Muscle layer of colon (tissue), 2 donors: ENCODE data around the gene PADI1.

Experiments used
- H3K27ac ChIP-seq: one replicate; pipeline ENCODE4 v1.7.0; 2013; ENCODE audit warnings: low read depth, mild to moderate bottlenecking, low read length, moderate library complexity
- H3K27me3 ChIP-seq, 2 donors: one replicate each; pipeline ENCODE4 v1.7.0; 2013; ENCODE audit warnings: low read length in 2 of 2, mild to moderate bottlenecking in 2 of 2; ENCODE audit not compliant: insufficient read depth in 2 of 2, control insufficient read depth in 1 of 2
- H3K36me3 ChIP-seq: one replicate; pipeline ENCODE4 v1.7.0; 2013; ENCODE audit warnings: mild to moderate bottlenecking, low read length; ENCODE audit not compliant: insufficient read depth
- H3K4me1 ChIP-seq: one replicate; pipeline ENCODE4 v1.7.0; 2013; ENCODE audit warnings: mild to moderate bottlenecking, low read length; ENCODE audit not compliant: insufficient read depth
- H3K4me3 ChIP-seq, 2 donors: one replicate each; pipeline ENCODE4 v1.7.0; 2013; ENCODE audit warnings: low read length in 2 of 2, low read depth in 1 of 2, mild to moderate bottlenecking in 1 of 2, moderate library complexity in 1 of 2
- H3K9ac ChIP-seq: one replicate; pipeline ENCODE4 v1.7.0; 2013; ENCODE audit warnings: low read length
- H3K9me3 ChIP-seq: one replicate; pipeline ENCODE4 v1.7.0; 2013; ENCODE audit warnings: mild to moderate bottlenecking, low read length
- donor health status: abdominal sarcoma.
- donor health status: Adenocarcinoma of cecum.

The PADI1 gene

GRCh38 chr1:17270891-17271765 lies 66.2 kb downstream of the PADI1 start:
- H3K9me3 ChIP-seq = no peaks in the 10 kb centered on the region
- no peak overlapping the region for H3K9ac ChIP-seq
- no peaks in the 10 kb centered on the region for H3K4me1 ChIP-seq
- no peak overlapping the region for H3K27ac ChIP-seq
- no peaks in the 10 kb centered on the region for H3K36me3 ChIP-seq
- peaks cover 0 to 6% of the 10 kb centered on the region in 2 donors for H3K27me3 ChIP-seq
- H3K4me3 ChIP-seq = no peak overlapping the region

GRCh38 chr1:17272066-17272465 lies 67.1 kb downstream of the PADI1 start:
- Histone ChIP-seq H3K36me3 (no peaks in the 10 kb centered on the region), H3K27ac (no peak overlapping the region), H3K27me3 (peaks cover 0 to 6% of the 10 kb centered on the region in 2 donors), H3K4me1 (no peaks in the 10 kb centered on the region), H3K4me3 (no peak overlapping the region), H3K9me3 (no peaks in the 10 kb centered on the region), H3K9ac (no peak overlapping the region)

GRCh38 chr1:17272646-17273045 lies 67.7 kb downstream of the PADI1 start:
- no peaks in the 10 kb centered on the region for H3K36me3 ChIP-seq
- peaks cover 0 to 6% of the 10 kb centered on the region in 2 donors for H3K27me3 ChIP-seq
- no peaks in the 10 kb centered on the region for H3K4me1 ChIP-seq
- no peak overlapping the region for H3K9ac ChIP-seq
- no peaks in the 10 kb centered on the region for H3K9me3 ChIP-seq
- no peak overlapping the region for H3K27ac ChIP-seq
- no peak overlapping the region for H3K4me3 ChIP-seq

GRCh38 chr1:17273096-17273495 lies 68.2 kb downstream of the PADI1 start:
- H3K27ac ChIP-seq = no peak overlapping the region
- peaks cover 0 to 6% of the 10 kb centered on the region in 2 donors for H3K27me3 ChIP-seq
- no peaks in the 10 kb centered on the region for H3K9me3 ChIP-seq
- H3K9ac ChIP-seq = no peak overlapping the region
- no peaks in the 10 kb centered on the region for H3K36me3 ChIP-seq
- H3K4me1 ChIP-seq = no peaks in the 10 kb centered on the region
- no peak overlapping the region for H3K4me3 ChIP-seq

- H3K36me3 ChIP-seq = no peaks in the 10 kb centered on the region
- H3K9me3 ChIP-seq = no peaks in the 10 kb centered on the region
- H3K27ac ChIP-seq = no peak overlapping the region
- no peak overlapping the region for H3K9ac ChIP-seq
- no peak overlapping the region for H3K4me3 ChIP-seq
- no peaks in the 10 kb centered on the region for H3K4me1 ChIP-seq
- H3K27me3 ChIP-seq = peaks cover 0 to 6% of the 10 kb centered on the region in 2 donors
Measured at GRCh38 chr1:17274186-17275170, 69.5 kb downstream of the PADI1 start.

- no peak overlapping the region for H3K27ac ChIP-seq
- no peaks in the 10 kb centered on the region for H3K9me3 ChIP-seq
- peaks cover 0 to 6% of the 10 kb centered on the region in 2 donors for H3K27me3 ChIP-seq
- H3K4me1 ChIP-seq = no peaks in the 10 kb centered on the region
- no peaks in the 10 kb centered on the region for H3K36me3 ChIP-seq
- H3K4me3 ChIP-seq = no peak overlapping the region
- no peak overlapping the region for H3K9ac ChIP-seq
Measured at GRCh38 chr1:17276568-17276967, 71.6 kb downstream of the PADI1 start.

- no peak overlapping the region for H3K4me3 ChIP-seq
- no peaks in the 10 kb centered on the region for H3K9me3 ChIP-seq
- H3K36me3 ChIP-seq = no peaks in the 10 kb centered on the region
- H3K27me3 ChIP-seq = peaks cover 0 to 6% of the 10 kb centered on the region in 2 donors
- no peak overlapping the region for H3K27ac ChIP-seq
- H3K9ac ChIP-seq = no peak overlapping the region
- H3K4me1 ChIP-seq = no peaks in the 10 kb centered on the region
Measured at GRCh38 chr1:17277511-17278159, 72.7 kb downstream of the PADI1 start.

GRCh38 chr1:17278996-17279830 lies 74.3 kb downstream of the PADI1 start:
- H3K4me1 ChIP-seq = no peaks in the 10 kb centered on the region
- no peaks in the 10 kb centered on the region for H3K9me3 ChIP-seq
- H3K27ac ChIP-seq = no peak overlapping the region
- H3K4me3 ChIP-seq = no peak overlapping the region
- no peaks in the 10 kb centered on the region for H3K36me3 ChIP-seq
- H3K27me3 ChIP-seq = peaks cover 0 to 4% of the 10 kb centered on the region in 2 donors
- no peak overlapping the region for H3K9ac ChIP-seq

GRCh38 chr1:17280436-17280835 lies 75.5 kb downstream of the PADI1 start:
- no peak overlapping the region for H3K4me3 ChIP-seq
- H3K27ac ChIP-seq = no peak overlapping the region
- H3K36me3 ChIP-seq = no peaks in the 10 kb centered on the region
- no peak overlapping the region for H3K9ac ChIP-seq
- H3K9me3 ChIP-seq = no peaks in the 10 kb centered on the region
- H3K27me3 ChIP-seq = no peaks in the 10 kb centered on the region
- no peaks in the 10 kb centered on the region for H3K4me1 ChIP-seq

- Histone ChIP-seq H3K4me1 (no peaks in the 10 kb centered on the region), H3K9me3 (no peaks in the 10 kb centered on the region), H3K36me3 (no peaks in the 10 kb centered on the region), H3K9ac (no peak overlapping the region), H3K27me3 (no peaks in the 10 kb centered on the region), H3K4me3 (no peak overlapping the region), H3K27ac (no peak overlapping the region)
Measured at GRCh38 chr1:17280894-17281293, 76.0 kb downstream of the PADI1 start.
